GM12878 (cell line): ENCODE data around the gene CCER1. TPM values are rescaled to one million over a fixed set of nuclear protein-coding genes. Genes with fewer than 3 reads are reported as not detected.

Experiments
- ATAC-seq: fragments of 200-7000 bp; cut with Tn5 transposase; 3 replicates; pipeline ENCODE4 v1.9.1; 2020; ENCODE audit warnings: mild to moderate bottlenecking, moderate library complexity
- BruUV-seq: library from RNA; stranded (reverse); fragments of 400-500 nt; replicated peaks from 2 replicates; lab custom pipeline; 2021; lab: Mats Ljungman, UMichigan
- CTCF ChIA-PET: fragments of 300-600 bp; sonication (Branson Sonifier 250); formaldehyde crosslinking; extraction: SDS; loops from one replicate; lab custom pipeline; 2021; ENCODE audit warnings: inconsistent platforms; lab: Yijun Ruan, JAX
- POLR2A ChIA-PET: fragments of 350-600 bp; formaldehyde crosslinking; extraction: SDS; loops from one replicate; lab custom pipeline; 2021; ENCODE audit warnings: inconsistent platforms; lab: Charles Lee
- RAD21 ChIA-PET: fragments of 300-600 bp; sonication (Branson Sonifier 250); formaldehyde crosslinking; loops from one replicate; lab custom pipeline; 2023; ENCODE audit warnings: antibody characterized with exemption; ENCODE audit not compliant: unreplicated experiment; lab: Charles Lee
- SMC1A ChIA-PET: fragments of 300-600 bp; sonication (Branson Sonifier 250); formaldehyde crosslinking; loops from one replicate; lab custom pipeline; 2023; ENCODE audit not compliant: unreplicated experiment, uncharacterized antibody; lab: Charles Lee
- DNase-seq: peaks from one replicate; pipeline ENCODE4 v3.0.0-alpha.2; 2011; ENCODE audit warnings: low read depth, low spot score
- FAIRE-seq: peaks from 3 replicates; lab custom pipeline; 2011; peaks lifted over from hg19 to GRCh38; lab: Jason Lieb, UNC
- H2AFZ ChIP-seq: 2 replicates; pipeline ENCODE4 v1.6.0; 2011; ENCODE audit warnings: low read depth, low read length, control low read depth; ENCODE audit not compliant: control insufficient read depth
- H3K27ac ChIP-seq: 2 replicates; pipeline ENCODE4 v1.5.1; 2011; ENCODE audit warnings: control low read depth; ENCODE audit not compliant: control insufficient read depth, insufficient read depth
- H3K27me3 ChIP-seq, 2 experiments: replicated peaks in 1 of 2; 2 replicates each; pipeline versions ENCODE4 v1.6.0 to v1.6.1; 2011; ENCODE audit warnings: low read length in 1 of 2; ENCODE audit not compliant: control insufficient read depth in 2 of 2, insufficient read depth in 2 of 2
- H3K36me3 ChIP-seq, 2 experiments: 2 replicates each; pipeline ENCODE4 v1.5.1; 2011; ENCODE audit warnings: low read length in 1 of 2; ENCODE audit not compliant: control insufficient read depth in 2 of 2, insufficient read depth in 2 of 2
- H3K4me1 ChIP-seq: 2 replicates; pipeline ENCODE4 v1.6.1; 2011; ENCODE audit warnings: mild to moderate bottlenecking, low read length, moderate library complexity, mixed read lengths; ENCODE audit not compliant: control insufficient read depth, insufficient read depth
- H3K4me2 ChIP-seq: 2 replicates; pipeline ENCODE4 v1.6.0; 2011; ENCODE audit warnings: control low read depth; ENCODE audit not compliant: control insufficient read depth, insufficient read depth
- H3K4me3 ChIP-seq: fragments of 200-600 bp; sonication (generic); 2 replicates; pipeline ENCODE4 v1.5.1; 2016
- H3K79me2 ChIP-seq: 2 replicates; pipeline ENCODE4 v1.6.0; 2011; ENCODE audit warnings: low read length; ENCODE audit not compliant: control insufficient read depth, insufficient read depth
- H3K9ac ChIP-seq: 2 replicates; pipeline ENCODE4 v1.8.0; 2011; ENCODE audit warnings: low read length, control low read depth, mixed read lengths; ENCODE audit not compliant: control insufficient read depth, insufficient read depth
- H3K9me3 ChIP-seq: replicated peaks from 3 replicates; pipeline ENCODE4 v1.5.1; 2011; ENCODE audit warnings: mild to moderate bottlenecking, low read length; ENCODE audit not compliant: control insufficient read depth, insufficient read depth
- H4K20me1 ChIP-seq: 2 replicates; pipeline ENCODE4 v1.6.0; 2011; ENCODE audit not compliant: control insufficient read depth, insufficient read depth
- ATF7 ChIP-seq: fragments of 450-650 bp; IDR thresholded peaks from 2 replicates; pipeline ENCODE4 v1.6.1; 2016; ENCODE audit warnings: low read depth, mild to moderate bottlenecking
- BHLHE40 ChIP-seq, 2 experiments: fragments of 450-650 bp in 1 of 2; IDR thresholded peaks; 2 replicates each; pipeline ENCODE4 v1.6.1; 2011 to 2017; ENCODE audit warnings: low read depth in 2 of 2, borderline replicate concordance in 1 of 2, improper control_type of control experiment in 1 of 2, low read length in 1 of 2, mild to moderate bottlenecking in 1 of 2
- DPF2 ChIP-seq: fragments of 450-650 bp; IDR thresholded peaks from 2 replicates; pipeline ENCODE4 v1.6.1; 2017; ENCODE audit warnings: mild to moderate bottlenecking
- GABPA ChIP-seq: IDR thresholded peaks from 2 replicates; pipeline ENCODE4 v1.6.1; 2014; ENCODE audit warnings: antibody characterized with exemption, low read depth, mild to moderate bottlenecking, inconsistent platforms
- HDAC2 ChIP-seq: fragments of 200-600 bp; sonication (generic); IDR thresholded peaks from 2 replicates; pipeline ENCODE4 v1.6.1; 2017
- HDGF ChIP-seq: fragments of 450-650 bp; IDR thresholded peaks from 2 replicates; pipeline ENCODE4 v1.6.1; 2016; ENCODE audit warnings: antibody characterized with exemption
- IRF4 ChIP-seq: IDR thresholded peaks from 2 replicates; pipeline ENCODE4 v1.6.1; 2011; ENCODE audit warnings: low read depth, low read length
- NFIC ChIP-seq: IDR thresholded peaks from 2 replicates; pipeline ENCODE4 v1.6.1; 2012; ENCODE audit warnings: low read depth, mild to moderate bottlenecking, inconsistent platforms, low read length, moderate library complexity
- POLR2AphosphoS5 ChIP-seq: IDR thresholded peaks from 2 replicates; pipeline ENCODE4 v1.6.1; 2011; ENCODE audit warnings: mild to moderate bottlenecking, low read length, inconsistent platforms
- RCOR1 ChIP-seq: conservative IDR thresholded peaks from 2 replicates; pipeline ENCODE4 v1.6.1; 2012; ENCODE audit warnings: low read depth, low read length, improper control_type of control experiment
- RUNX3 ChIP-seq: IDR thresholded peaks from 2 replicates; pipeline ENCODE4 v1.6.1; 2012; ENCODE audit warnings: low read length, inconsistent platforms
- TCF12 ChIP-seq: IDR thresholded peaks from 2 replicates; pipeline ENCODE4 v1.6.1; 2011; ENCODE audit warnings: low read depth, mild to moderate bottlenecking, low read length
- WGBS: methylation state at CpG from one replicate; pipeline ENCODE4 v1.1.6; 2016; ENCODE audit warnings: low lambda C conversion rate; ENCODE audit not compliant: insufficient replicate concordance, insufficient coverage; ENCODE audit errors: missing lambda C conversion rate; 5-methylcytosine and 5-hydroxymethylcytosine counted together
- in situ Hi-C: fragments of 300-500 bp; cut with MboI; formaldehyde crosslinking; loops from 9 replicates; pipeline ENCODE4 v1.14.3; 2018; ENCODE audit warnings: mixed read lengths
- intact Hi-C: fragments of 100-400 bp; cut with micrococcal nuclease; formaldehyde crosslinking; loops from one replicate; pipeline ENCODE4 v1.14.2; 2022; ENCODE audit not compliant: unreplicated experiment
- polyA plus RNA-seq, 11 experiments: library from polyadenylated mRNA; depleted of rRNA in 4 of 11; unstranded in 6 of 11; stranded (reverse) in 5 of 11; fragments of >200 nt; fragmentation: Nextera tagmentation in 4 of 11; fragmentation: Illumina TruSeq in 1 of 11; extraction: Ambion mirVana in 4 of 11; extraction: Trizol in 1 of 11; gene quantifications; 1 replicate in 1 of 11; 2 replicates in 10 of 11; pipeline versions ENCODE4 v1.2.1 to v1.2.3, GENCODE V29; 2011 to 2016; ENCODE audit warnings: inconsistent platforms in 2 of 11, missing spikeins in 2 of 11, low read depth in 1 of 11
- total RNA-seq, 4 experiments: library from RNA; depleted of rRNA in 3 of 4; stranded (reverse); fragments of >200 nt in 3 of 4; fragmentation: Illumina TruSeq in 1 of 4; extraction: Trizol in 1 of 4; gene quantifications; 2 replicates each; pipeline versions ENCODE4 v1.2.1 to v1.2.3, GENCODE V29; 2013 to 2021
- TF ChIP-seq, protein P1 (sequence below): IDR thresholded peaks from 2 replicates; pipeline ENCODE4 v1.6.1; 2011; ENCODE audit warnings: mild to moderate bottlenecking, low read depth, low read length, moderate library complexity; ENCODE audit not compliant: insufficient replicate concordance
- TF ChIP-seq, protein P2 (sequence below): IDR thresholded peaks from 2 replicates; pipeline ENCODE4 v1.6.1; 2011; ENCODE audit warnings: low read depth, low read length, improper control_type of control experiment, borderline replicate concordance
- TF ChIP-seq, protein P3 (sequence below): fragments of 150-350 bp; IDR thresholded peaks from 2 replicates; pipeline ENCODE4 v1.6.1; 2014; ENCODE audit warnings: mild to moderate bottlenecking, low read depth, low read length

CCER1 gene
- total and polyA plus RNA-seq, 10 of the 15 experiments (the other 5 are each of a cell fraction or from before 2014, with no cell fraction given): 0.01 TPM; not detected in 9

DNA sequence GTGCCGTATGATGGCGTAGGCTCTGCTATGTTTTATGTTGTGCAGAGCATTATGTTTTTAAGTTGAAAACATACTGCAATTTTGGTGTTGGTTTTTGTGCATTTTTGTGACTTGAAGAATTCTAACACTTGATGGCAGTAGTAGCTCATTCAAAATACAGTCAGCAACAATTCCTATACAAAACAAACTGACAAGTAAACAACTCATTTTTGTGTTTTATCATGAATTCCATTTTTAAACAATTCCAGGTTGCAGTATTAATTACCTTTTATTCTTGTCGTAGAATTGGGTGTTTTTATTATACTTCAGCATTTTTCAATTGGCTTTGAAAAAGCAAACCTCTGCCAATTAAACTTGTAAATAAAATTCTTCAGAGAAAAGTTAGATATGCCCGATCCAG, 4.1 kb upstream of the CCER1 start:
- Histone ChIP-seq H3K36me3 (no peaks in the 10 kb centered on the region), H3K27me3 (no peaks in the 10 kb centered on the region), H3K4me3 (no peak overlapping the region), H2AFZ (no peak overlapping the region), H3K4me2 (no peak overlapping the region), H3K9me3 (no peaks in the 10 kb centered on the region), H4K20me1 (no peaks in the 10 kb centered on the region), H3K4me1 (no peaks in the 10 kb centered on the region), H3K79me2 (no peaks in the 10 kb centered on the region), H3K27ac (no peak overlapping the region), H3K9ac (no peak overlapping the region)
- POLR2A ChIA-PET: no interaction called here
- peak; percentile 31 for FAIRE-seq
- intact Hi-C loops (loop anchor here (10.0 kb wide), 1 partner anchor 1414 kb away; no protein-coding TSS in a partner anchor), in situ Hi-C loops (no loop called here)
- no TSS peak for BruUV-seq
- TF ChIP-seq GABPA (no peak), ATF7 (no peak), RUNX3 (no peak), BHLHE40 (IDR thresholded peaks at IDR 0.05; ENCODE audit: borderline replicate concordance in 1 of 2, low read depth in 2 of 2, low read length in 1 of 2) (no peak), HDAC2 (no peak), HDGF (no peak)
- RAD21 ChIA-PET: interaction anchor here (1.6 kb wide), 1 partner anchor 14 kb away, joined by 8 read pairs; no protein-coding TSS in a partner anchor
- CTCF ChIA-PET: interaction anchor here (0.8 to 3.2 kb wide), 9 partner anchors 10 to 366 kb away, joined by 3 to 41 read pairs (median 4); no protein-coding TSS in a partner anchor
- no peak for ATAC-seq
- 54% methylated on average over 4 of the region's 4 CpGs for WGBS
- SMC1A ChIA-PET: interaction anchor here (0.5 to 2.3 kb wide), 5 partner anchors 14 to 1954 kb away, joined by 3 to 6 read pairs (median 3); partner anchors contain the start of gene LUM
- DNase-seq: no peak

DNA sequence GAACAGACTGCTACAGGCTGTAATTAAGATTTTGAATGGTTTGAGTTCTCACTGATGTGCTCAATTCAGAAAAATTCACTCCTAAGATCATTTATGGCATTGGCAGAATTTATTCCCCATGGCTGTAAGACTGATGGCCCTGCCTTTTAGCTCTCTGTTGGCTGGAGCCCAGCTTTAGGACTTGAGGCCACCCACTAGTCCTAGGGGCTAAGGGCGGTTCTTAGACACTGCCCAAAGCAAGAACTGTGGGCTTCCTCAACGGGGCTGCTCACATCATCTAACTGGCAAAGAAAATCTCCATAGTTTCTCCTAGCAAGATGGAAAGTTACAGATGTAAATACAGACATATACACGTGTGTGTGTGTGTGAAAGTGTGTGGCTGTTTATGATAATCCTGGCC, 3.4 kb upstream of the CCER1 start:
- ChIA-PET SMC1A (interaction anchor here (0.5 to 2.3 kb wide), 5 partner anchors 14 to 1953 kb away, joined by 3 to 6 read pairs (median 4); partner anchors contain the start of gene LUM), RAD21 (interaction anchor here (1.6 kb wide), 1 partner anchor 14 kb away, joined by 8 read pairs; no protein-coding TSS in a partner anchor), POLR2A (no interaction called here), CTCF (interaction anchor here (1.2 to 3.2 kb wide), 8 partner anchors 10 to 366 kb away, joined by 3 to 41 read pairs (median 4); no protein-coding TSS in a partner anchor)
- H3K9ac ChIP-seq: no peak overlapping the region
- no peak for FAIRE-seq
- H3K27me3 ChIP-seq: no peaks in the 10 kb centered on the region
- H4K20me1 ChIP-seq: no peaks in the 10 kb centered on the region
- H3K4me2 ChIP-seq: no peak overlapping the region
- no peaks in the 10 kb centered on the region for H3K4me1 ChIP-seq
- 2% methylated on average over 3 of the region's 3 CpGs for WGBS
- H3K79me2 ChIP-seq: no peaks in the 10 kb centered on the region
- H3K27ac ChIP-seq: no peak overlapping the region
- ATAC-seq: no peak
- BruUV-seq: no TSS peak
- DNase-seq: no peak
- no peak overlapping the region for H3K4me3 ChIP-seq
- H3K9me3 ChIP-seq: no peaks in the 10 kb centered on the region
- intact Hi-C loops (loop anchor here (10.0 kb wide), 1 partner anchor 1414 kb away; no protein-coding TSS in a partner anchor), in situ Hi-C loops (no loop called here)
- H3K36me3 ChIP-seq: no peaks in the 10 kb centered on the region
- no peak overlapping the region for H2AFZ ChIP-seq
- no peak for TF ChIP-seq ATF7
- TF ChIP-seq POLR2AphosphoS5: no peak
- no peak for TF ChIP-seq RCOR1
- TF ChIP-seq IRF4: no peak
- TF ChIP-seq NFIC: no peak
- TF ChIP-seq, protein P1, sequence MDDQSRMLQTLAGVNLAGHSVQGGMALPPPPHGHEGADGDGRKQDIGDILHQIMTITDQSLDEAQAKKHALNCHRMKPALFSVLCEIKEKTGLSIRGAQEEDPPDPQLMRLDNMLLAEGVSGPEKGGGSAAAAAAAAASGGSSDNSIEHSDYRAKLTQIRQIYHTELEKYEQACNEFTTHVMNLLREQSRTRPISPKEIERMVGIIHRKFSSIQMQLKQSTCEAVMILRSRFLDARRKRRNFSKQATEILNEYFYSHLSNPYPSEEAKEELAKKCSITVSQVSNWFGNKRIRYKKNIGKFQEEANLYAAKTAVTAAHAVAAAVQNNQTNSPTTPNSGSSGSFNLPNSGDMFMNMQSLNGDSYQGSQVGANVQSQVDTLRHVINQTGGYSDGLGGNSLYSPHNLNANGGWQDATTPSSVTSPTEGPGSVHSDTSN: no peak
- TF ChIP-seq, protein P2, sequence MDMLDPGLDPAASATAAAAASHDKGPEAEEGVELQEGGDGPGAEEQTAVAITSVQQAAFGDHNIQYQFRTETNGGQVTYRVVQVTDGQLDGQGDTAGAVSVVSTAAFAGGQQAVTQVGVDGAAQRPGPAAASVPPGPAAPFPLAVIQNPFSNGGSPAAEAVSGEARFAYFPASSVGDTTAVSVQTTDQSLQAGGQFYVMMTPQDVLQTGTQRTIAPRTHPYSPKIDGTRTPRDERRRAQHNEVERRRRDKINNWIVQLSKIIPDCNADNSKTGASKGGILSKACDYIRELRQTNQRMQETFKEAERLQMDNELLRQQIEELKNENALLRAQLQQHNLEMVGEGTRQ: no peak
- no peak for TF ChIP-seq TCF12
- TF ChIP-seq, protein P3, sequence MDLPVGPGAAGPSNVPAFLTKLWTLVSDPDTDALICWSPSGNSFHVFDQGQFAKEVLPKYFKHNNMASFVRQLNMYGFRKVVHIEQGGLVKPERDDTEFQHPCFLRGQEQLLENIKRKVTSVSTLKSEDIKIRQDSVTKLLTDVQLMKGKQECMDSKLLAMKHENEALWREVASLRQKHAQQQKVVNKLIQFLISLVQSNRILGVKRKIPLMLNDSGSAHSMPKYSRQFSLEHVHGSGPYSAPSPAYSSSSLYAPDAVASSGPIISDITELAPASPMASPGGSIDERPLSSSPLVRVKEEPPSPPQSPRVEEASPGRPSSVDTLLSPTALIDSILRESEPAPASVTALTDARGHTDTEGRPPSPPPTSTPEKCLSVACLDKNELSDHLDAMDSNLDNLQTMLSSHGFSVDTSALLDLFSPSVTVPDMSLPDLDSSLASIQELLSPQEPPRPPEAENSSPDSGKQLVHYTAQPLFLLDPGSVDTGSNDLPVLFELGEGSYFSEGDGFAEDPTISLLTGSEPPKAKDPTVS: no peak
- no peak for TF ChIP-seq DPF2
